Psoas muscle (tissue), 8 donors: ENCODE data around the gene BCAR1. TPM values are rescaled to one million over a fixed set of nuclear protein-coding genes. Genes with fewer than 3 reads are reported as not detected.

ENCODE experiments used
- ATAC-seq, 4 donors: fragments of 200-7000 bp; cut with Tn5 transposase; one replicate each; pipeline ENCODE4 v1.9.1; 2020; ENCODE audit warnings: moderate library complexity in 3 of 4, mild to moderate bottlenecking in 2 of 4
- DNase-seq, 2 donors: peaks; one replicate each; pipeline ENCODE4 v3.0.0-alpha.2; 2020
- H3K27ac ChIP-seq: fragments of 200-600 bp; one replicate; pipeline ENCODE4 v1.8.0; 2022
- H3K27me3 ChIP-seq, 3 donors: fragments of 200-600 bp in 1 of 3; one replicate each; pipeline versions ENCODE4 v1.6.1 to v1.8.0; 2013 to 2022; ENCODE audit warnings: low read length in 2 of 3, mild to moderate bottlenecking in 2 of 3, moderate library complexity in 1 of 3; ENCODE audit not compliant: insufficient read depth in 3 of 3
- H3K36me3 ChIP-seq, 2 donors: fragments of 200-600 bp in 1 of 2; one replicate each; pipeline versions ENCODE4 v1.6.1 to v1.8.0; 2013 to 2022; ENCODE audit warnings: low read depth in 1 of 2, mild to moderate bottlenecking in 1 of 2, moderate library complexity in 1 of 2; ENCODE audit not compliant: insufficient read depth in 1 of 2
- H3K4me1 ChIP-seq: fragments of 200-600 bp; one replicate; pipeline ENCODE4 v1.8.0; 2022
- H3K4me3 ChIP-seq: fragments of 200-600 bp; one replicate; pipeline ENCODE4 v1.8.0; 2022; ENCODE audit warnings: mild to moderate bottlenecking
- H3K9me3 ChIP-seq: fragments of 200-600 bp; one replicate; pipeline ENCODE4 v1.8.0; 2022
- CTCF ChIP-seq: fragments of 200-600 bp; IDR thresholded peaks from one replicate; pipeline ENCODE4 v1.8.0; 2022; ENCODE audit warnings: antibody characterized with exemption
- WGBS, 3 donors: extraction: QIAGEN DNeasy Blood & Tissue Kit; methylation state at CpG; one replicate each; pipeline versions ENCODE4 v1.1.6 to v1.1.7; 2013; 5-methylcytosine and 5-hydroxymethylcytosine counted together
- intact Hi-C, 2 donors: fragments of 100-400 bp; cut with DNase I; formaldehyde crosslinking; loops; one replicate each; pipeline versions ENCODE4 v1.11.0 to v1.14.2; 2022
- polyA plus RNA-seq, 3 donors: library from polyadenylated mRNA; stranded (reverse); fragments of 200-250 nt; gene quantifications; one replicate each; pipeline ENCODE4 v1.2.3, GENCODE V29; 2013
- total RNA-seq, 4 donors: library from RNA; stranded (reverse); fragmentation: NEBNext Ultra II Directional in 2 of 4; extraction: Animal tissue kit (Norgen Biotek cat#: 25700) in 2 of 4; gene quantifications; one replicate each; pipeline versions ENCODE4 v1.2.1 to v1.2.4, GENCODE V29; 2021 to 2023
- donor health status: healthy with polysubstance abuse.
- donor health status: DM: no; HTN: no; CAD: no; lungs with moderate emphysema.
- donor health status: Bipolar disorder and iron deficiency.
- donor health status: healthy.
- donor health status: DM: yes; HTN: yes; CAD: no.
- donor health status: DM: no; HTN: no; CAD: no.
- donor health status: DM: no; HTN: no; CAD: no.
- donor health status: DM: yes; HTN: yes; CAD: no.

BCAR1 gene
- total and polyA plus RNA-seq, 7 donors: 61.8 to 108 (median 78.7) TPM

DNA sequence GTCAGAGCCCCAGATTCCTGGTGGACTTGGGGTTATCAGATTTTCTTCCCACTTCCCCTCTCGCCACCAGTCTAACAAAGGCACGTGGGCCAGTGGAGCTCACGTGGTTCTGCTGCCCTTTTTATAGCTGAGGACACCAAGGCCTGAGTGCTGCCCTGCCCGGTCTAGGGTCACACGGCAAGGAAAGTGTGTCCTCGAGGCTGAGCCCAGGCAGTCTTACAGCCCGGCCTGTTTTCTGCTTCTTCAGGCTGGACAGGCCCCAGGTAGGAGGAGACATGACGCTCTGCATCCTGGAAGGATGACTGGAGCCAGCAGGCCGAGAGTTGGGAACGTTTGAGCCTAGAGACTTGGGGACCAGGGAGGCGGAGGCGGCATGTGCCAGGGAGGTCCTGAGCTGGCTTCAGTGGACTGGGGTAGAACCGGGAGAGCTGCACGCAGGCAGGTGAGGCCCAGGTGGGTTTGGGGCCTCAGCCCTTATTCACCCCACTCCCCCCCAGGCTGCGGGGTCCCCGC lies 29.1 kb downstream of the BCAR1 start:
- intact Hi-C loops: loop anchor here in 1 of 2 donors (1.0 kb wide), 1 partner anchor 19 kb away; no protein-coding TSS in a partner anchor

DNA sequence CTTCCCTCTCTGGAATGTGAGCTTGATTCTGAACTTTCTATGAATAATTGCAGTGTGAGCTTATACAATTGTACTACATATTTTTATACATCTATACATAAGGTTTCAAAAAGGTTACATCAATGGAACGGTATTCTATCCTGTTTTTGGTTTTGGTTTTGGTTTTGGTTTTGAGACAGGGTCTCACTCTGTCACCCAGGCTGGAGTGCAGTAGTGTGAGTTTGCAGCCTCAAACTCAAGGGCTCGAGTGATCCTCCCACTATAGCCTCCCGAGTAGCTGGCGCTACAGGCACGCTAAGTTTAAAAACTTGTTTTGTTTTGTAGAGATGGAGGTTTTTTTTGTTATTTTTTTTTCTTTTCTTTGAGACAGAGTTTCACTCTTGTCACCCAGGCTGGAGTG lies 31.6 kb downstream of the BCAR1 start:
- WGBS, 3 donors: 75 to 85% (median 77%) methylated on average over 5 of the region's 5 CpGs
- DNase-seq (no peak), ATAC-seq (no peak)
- no peaks in the 10 kb centered on the region for H3K36me3 ChIP-seq
- peaks cover 0 to 2% (median 0%) of the 10 kb centered on the region in 3 donors for H3K27me3 ChIP-seq
- no peak for TF ChIP-seq CTCF
- intact Hi-C loops: loop anchor here in 1 of 2 donors (2.0 kb wide), 1 partner anchor 17 kb away; no protein-coding TSS in a partner anchor
- H3K4me1 ChIP-seq: no peaks in the 10 kb centered on the region
- no peak overlapping the region for H3K4me3 ChIP-seq
- H3K27ac ChIP-seq: no peak overlapping the region
- no peaks in the 10 kb centered on the region for H3K9me3 ChIP-seq

More for the DNA sequence above, 29.1 kb downstream of the BCAR1 start:
- no peak overlapping the region for H3K27ac ChIP-seq
- H3K36me3 ChIP-seq: no peaks in the 10 kb centered on the region
- ATAC-seq (no peak), DNase-seq (no peak)
- 76 to 77% (median 76%) methylated on average over 16 of the region's 16 CpGs for WGBS, 3 donors
- H3K4me1 ChIP-seq: no peaks in the 10 kb centered on the region
- H3K4me3 ChIP-seq: no peak overlapping the region
- H3K27me3 ChIP-seq: peaks cover 0 to 2% (median 0%) of the 10 kb centered on the region in 3 donors
- H3K9me3 ChIP-seq: no peaks in the 10 kb centered on the region
- no peak for TF ChIP-seq CTCF

GRCh38 chr16:75219088-75219487 lies 32.3 kb downstream of the BCAR1 start:
- H3K27ac ChIP-seq: no peak overlapping the region
- ATAC-seq: no peak
- H3K27me3 ChIP-seq: peaks cover 0 to 2% (median 0%) of the 10 kb centered on the region in 3 donors

DNA sequence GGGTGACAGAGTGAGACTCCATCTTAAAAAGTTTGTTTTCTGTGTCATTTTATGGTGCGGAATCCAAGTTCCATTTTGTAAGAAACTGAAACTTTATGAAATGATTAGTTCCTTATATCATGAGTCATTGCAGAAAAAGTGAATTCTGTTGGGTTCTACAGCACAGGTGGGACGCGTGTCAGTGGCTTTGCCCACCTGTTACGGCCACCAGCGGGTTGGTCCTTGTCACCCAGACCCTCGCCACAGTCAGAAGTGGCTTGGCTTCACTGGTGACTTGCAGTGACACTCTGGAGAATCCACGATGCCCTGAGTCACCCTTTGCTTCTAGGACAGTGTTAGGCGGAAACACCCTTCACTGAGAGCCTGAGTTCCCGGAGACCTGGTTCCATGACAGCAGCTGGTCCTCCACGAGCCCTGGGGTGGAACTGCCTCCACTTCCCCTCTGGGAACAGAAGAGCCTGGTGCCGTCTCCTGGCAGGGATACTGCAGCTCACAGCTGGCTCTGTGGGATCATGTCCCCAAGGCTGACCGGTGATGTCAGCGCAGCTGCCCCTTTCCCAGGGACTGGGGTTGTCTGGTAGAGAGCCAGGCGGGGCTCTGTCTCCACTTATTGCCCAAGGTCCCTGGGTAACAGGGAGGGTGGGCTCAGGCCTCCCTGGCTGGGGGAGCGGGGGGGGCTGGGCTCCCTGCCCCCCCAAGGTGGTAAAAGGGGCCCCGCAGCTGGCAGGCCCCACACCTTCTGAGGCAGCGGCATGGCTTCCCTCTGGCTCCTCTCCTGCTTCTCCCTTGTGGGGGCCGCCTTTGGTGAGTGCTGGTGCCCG lies 33.0 kb downstream of the BCAR1 start, which contains the start of gene CTRB1:
TSS of gene CTRB1 (plus strand) at position 733 of the 821 bp plus-strand sequence. CDS start at position 753, 20 bp downstream.
- H3K36me3 ChIP-seq: no peaks in the 10 kb centered on the region
- H3K27ac ChIP-seq: no peak within 1 kb of the TSS
- no peaks in the 10 kb centered on the region for H3K4me1 ChIP-seq
- intact Hi-C loops: loop anchor here in 1 of 2 donors (2.0 kb wide), 1 partner anchor 16 kb away; no protein-coding TSS in a partner anchor
- H3K27me3 ChIP-seq: peaks cover 0 to 2% (median 0%) of the 10 kb centered on the region in 3 donors
- H3K9me3 ChIP-seq: no peaks in the 10 kb centered on the region
- H3K4me3 ChIP-seq: no peak within 1 kb of the TSS
- DNase-seq: no peak
- TF ChIP-seq CTCF: no peak
- ATAC-seq: peak in 3 of 4 donors; percentile 13 to 31 (median 26)
- WGBS, 3 donors: 64 to 71% (median 69%) methylated on average over 17 to 19 of the region's 19 CpGs

More at GRCh38 chr16:75219088-75219487, 32.3 kb downstream of the BCAR1 start:
- DNase-seq: no peak
- TF ChIP-seq CTCF: no peak
- H3K9me3 ChIP-seq: no peaks in the 10 kb centered on the region
- WGBS, 3 donors: 59 to 84% (median 71%) methylated on average over 4 of the region's 4 CpGs
- intact Hi-C loops: loop anchor here in 1 of 2 donors (2.0 kb wide), 1 partner anchor 16 kb away; no protein-coding TSS in a partner anchor
- H3K4me1 ChIP-seq: no peaks in the 10 kb centered on the region
- no peaks in the 10 kb centered on the region for H3K36me3 ChIP-seq
- no peak overlapping the region for H3K4me3 ChIP-seq
